ENCODE measurements around the gene COL21A1.

Gene COL21A1

GRCh38 chr6:56230976-56231566 is 16.3 kb downstream of the COL21A1 start:
- ChIA-PET POLR2A (no interaction called here), CTCF (interaction anchor here (0.6 to 0.8 kb wide), 3 partner anchors 16 to 771 kb away, joined by 3 read pairs; partner anchors contain the start of gene COL21A1)
- H3K4me3 ChIP-seq (ENCODE audit: low read depth, low read length), result no peak overlapping the region
- TF ChIP-seq PBX3 (CRISPR knock-in tag; IDR thresholded peaks at IDR 0.05) (no peak), ATF2 (tag by site-specific recombination; IDR thresholded peaks at IDR 0.05; ENCODE audit: low read depth) (no peak), ZBTB11 (tag by site-specific recombination; conservative IDR thresholded peaks at IDR 0.05; ENCODE audit: low read depth) (no peak), PRDM1 (tag by site-specific recombination; IDR thresholded peaks at IDR 0.05) (no peak), ZNF391 (tag by site-specific recombination; IDR thresholded peaks at IDR 0.05; ENCODE audit: borderline replicate concordance, low read depth) (no peak), ZNF274 (IDR thresholded peaks at IDR 0.05; ENCODE audit: low read length) (no peak), ZNF274 (tag by site-specific recombination; IDR thresholded peaks at IDR 0.05; ENCODE audit: borderline replicate concordance) (no peak), KLF9 (tag by site-specific recombination; IDR thresholded peaks at IDR 0.05; ENCODE audit: low read depth) (no peak), ZNF692 (tag by site-specific recombination; IDR thresholded peaks at IDR 0.05) (no peak), PRDM10 (tag by site-specific recombination; IDR thresholded peaks at IDR 0.05) (no peak), ZNF202 (tag by site-specific recombination; IDR thresholded peaks at IDR 0.05; ENCODE audit: borderline replicate concordance) (no peak), GLIS1 (tag by site-specific recombination; IDR thresholded peaks at IDR 0.05) (no peak), PATZ1 (tag by site-specific recombination; IDR thresholded peaks at IDR 0.05) (no peak), ZNF529 (tag by site-specific recombination; IDR thresholded peaks at IDR 0.05; ENCODE audit: insufficient replicate concordance) (no peak), KLF10 (tag by site-specific recombination; IDR thresholded peaks at IDR 0.05) (no peak), ZSCAN23 (tag by site-specific recombination; IDR thresholded peaks at IDR 0.05) (no peak), KLF16 (tag by site-specific recombination; IDR thresholded peaks at IDR 0.05) (no peak), BCL11B (tag by site-specific recombination; IDR thresholded peaks at IDR 0.05; ENCODE audit: low read depth) (no peak)
- H3K9me3 ChIP-seq (ENCODE audit: control insufficient read depth, insufficient read depth, low read depth, low read length), result no peaks in the 10 kb centered on the region
- peaks cover 7% of the 10 kb centered on the region for H3K4me1 ChIP-seq (ENCODE audit: control insufficient read depth, insufficient read depth, low read length)
- H3K27ac ChIP-seq (ENCODE audit: extremely low read depth, low read depth, low read length), result no peak overlapping the region
- H3K36me3 ChIP-seq (ENCODE audit: control insufficient read depth in 2 of 2, insufficient read depth in 1 of 2, low read length in 2 of 2), result no peaks in the 10 kb centered on the region

Data from HEK293 (cell line).